Measurements from ENCODE around the gene HES2.

DNA sequence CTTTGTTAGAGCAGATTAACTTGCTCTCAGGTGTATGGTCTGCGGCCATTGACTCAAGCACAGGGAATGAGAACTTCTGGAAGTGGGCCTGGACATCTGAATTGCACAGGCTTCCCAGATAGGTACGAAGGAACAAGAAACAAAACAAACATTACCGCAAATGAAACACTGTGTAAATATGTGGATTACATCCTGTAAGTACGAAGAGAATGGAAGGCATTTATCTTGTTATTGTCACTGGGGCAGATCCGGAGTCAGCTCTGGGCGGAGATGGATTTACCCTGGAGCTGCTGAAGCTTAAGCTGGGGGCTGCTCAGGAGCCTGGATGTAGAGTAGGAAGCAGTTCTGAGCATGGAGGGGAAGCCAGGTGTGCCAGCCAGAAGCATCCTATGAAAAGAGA lies 6.8 kb downstream of the HES2 start:
- TF ChIP-seq POLR2AphosphoS5 (IDR thresholded peaks at IDR 0.05) (no peak), CTCF (IDR thresholded peaks at IDR 0.05 in 8 of 11, conservative IDR thresholded peaks at IDR 0.05 in 3 of 11) (no peak), POLR2A (IDR thresholded peaks at IDR 0.05) (no peak)

Measured in spleen (tissue), 7 donors.